Measurements from ENCODE around the gene CHST4.

GRCh38 chr16:71559855-71560254 is 33.6 kb downstream of the CHST4 start:
- TF ChIP-seq CTCF (conservative IDR thresholded peaks at IDR 0.05; ENCODE audit: low read depth, low read length), result no peak
- no peak for TF ChIP-seq EZH2 (IDR thresholded peaks at IDR 0.05; ENCODE audit: low read length, unreplicated experiment)
- TF ChIP-seq EZH2phosphoT487 (IDR thresholded peaks at IDR 0.05; ENCODE audit: borderline replicate concordance, low read length), result no peak

Data from PC-3 (cell line).